Osteoblast (primary cell): Measurements from ENCODE around the gene ZNF768. TPM values are rescaled to one million over a fixed set of nuclear protein-coding genes. Genes with fewer than 3 reads are reported as not detected.

ENCODE experiments used
- DNase-seq: peaks from one replicate; pipeline ENCODE4 v3.0.0; 2011; ENCODE audit warnings: low spot score, mixed read lengths; ENCODE audit not compliant: insufficient read length; ENCODE audit errors: missing footprints
- H2AFZ ChIP-seq: 2 replicates; pipeline ENCODE4 v1.6.0; 2011; ENCODE audit warnings: mild to moderate bottlenecking, low read length
- H3K27ac ChIP-seq: 2 replicates; pipeline ENCODE4 v1.5.1; 2011; ENCODE audit warnings: mild to moderate bottlenecking, low read depth, low read length, moderate library complexity
- H3K27me3 ChIP-seq: 2 replicates; pipeline ENCODE4 v1.6.0; 2012; ENCODE audit warnings: mild to moderate bottlenecking, control low read depth, inconsistent platforms, low read length, moderate library complexity; ENCODE audit not compliant: insufficient read depth
- H3K36me3 ChIP-seq: 2 replicates; pipeline ENCODE4 v1.5.1; 2011; ENCODE audit warnings: mild to moderate bottlenecking, low read length, control low read depth, moderate library complexity; ENCODE audit not compliant: insufficient read depth
- H3K4me1 ChIP-seq: 2 replicates; pipeline ENCODE4 v1.5.1; 2011; ENCODE audit warnings: mild to moderate bottlenecking, low read length, control low read depth, moderate library complexity; ENCODE audit not compliant: insufficient read depth
- H3K4me2 ChIP-seq: 2 replicates; pipeline ENCODE4 v1.6.0; 2011; ENCODE audit warnings: mild to moderate bottlenecking, low read length; ENCODE audit not compliant: insufficient read depth
- H3K4me3 ChIP-seq: fragments of 200-600 bp; sonication (generic); 3 replicates; pipeline ENCODE4 v1.5.1; 2012; ENCODE audit warnings: mild to moderate bottlenecking, low read length, inconsistent platforms; ENCODE audit not compliant: insufficient read depth
- H3K79me2 ChIP-seq: 2 replicates; pipeline ENCODE4 v1.6.0; 2012; ENCODE audit warnings: mild to moderate bottlenecking, low read length, control low read depth, inconsistent platforms; ENCODE audit not compliant: insufficient read depth
- H3K9me3 ChIP-seq: 2 replicates; pipeline ENCODE4 v1.5.1; 2011; ENCODE audit warnings: low read depth, low read length, control low read depth
- H4K20me1 ChIP-seq: 2 replicates; pipeline ENCODE4 v1.6.0; 2012; ENCODE audit warnings: mild to moderate bottlenecking, low read length, control low read depth; ENCODE audit not compliant: insufficient read depth
- CTCF ChIP-seq: IDR thresholded peaks from 2 replicates; pipeline ENCODE4 v1.5.1; 2011; ENCODE audit warnings: mild to moderate bottlenecking, low read depth, low read length, moderate library complexity; ENCODE audit errors: extremely low read depth
- total RNA-seq: library from RNA; depleted of rRNA; stranded (reverse); fragments of >200 nt; gene quantifications from 2 replicates; pipeline ENCODE4 v1.2.3, GENCODE V29; 2012

The ZNF768 gene
- total RNA-seq: 22.7 and 25.0 TPM in 2 replicates

- no peak for TF ChIP-seq CTCF
- peak within 1 kb of the TSS; percentile 85 for H2AFZ ChIP-seq
- H3K36me3 ChIP-seq: peaks cover 17% of the 10 kb centered on the region
- no peaks in the 10 kb centered on the region for H3K27me3 ChIP-seq
- H3K4me1 ChIP-seq: peaks cover 6% of the 10 kb centered on the region
- no peaks in the 10 kb centered on the region for H4K20me1 ChIP-seq
- H3K4me2 ChIP-seq: peak within 1 kb of the TSS; percentile 78
- peak within 1 kb of the TSS; percentile 90 for H3K4me3 ChIP-seq
- peak within 1 kb of the TSS; percentile 79 for H3K27ac ChIP-seq
- peak; percentile 98 for DNase-seq
- H3K79me2 ChIP-seq: no peaks in the 10 kb centered on the region
- no peaks in the 10 kb centered on the region for H3K9me3 ChIP-seq
These were observed at the start of gene ZNF768 for GRCh38 chr16:30526137-30526822. Gene ZNF768, minus strand, starts transcription at chr16:30526566. Its CDS starts 153 bp downstream, at chr16:30526413.

- TF ChIP-seq CTCF: no peak
- no peak overlapping the region for H2AFZ ChIP-seq
- no peak overlapping the region for H3K27ac ChIP-seq
These were observed 48.3 kb upstream of the ZNF768 start for GRCh38 chr16:30574678-30575077.

GRCh38 chr16:30571445-30572322 is 45.3 kb upstream of the ZNF768 start, which contains the start of gene ZNF688:
Gene ZNF688, minus strand, starts transcription at chr16:30571714. Its CDS starts 85 bp downstream, at chr16:30571629.
- peak; percentile 100 for DNase-seq
- Histone ChIP-seq H3K4me1 (peaks cover 19% of the 10 kb centered on the region), H3K79me2 (no peaks in the 10 kb centered on the region), H3K9me3 (no peaks in the 10 kb centered on the region), H3K4me3 (peak within 1 kb of the TSS; percentile 81), H3K36me3 (no peaks in the 10 kb centered on the region), H3K27ac (peak within 1 kb of the TSS; percentile 81), H3K27me3 (no peaks in the 10 kb centered on the region), H2AFZ (peak within 1 kb of the TSS; percentile 93), H4K20me1 (no peaks in the 10 kb centered on the region), H3K4me2 (peak within 1 kb of the TSS; percentile 83)
- no peak for TF ChIP-seq CTCF

More at GRCh38 chr16:30574678-30575077, 48.3 kb upstream of the ZNF768 start:
- H3K27me3 ChIP-seq: no peaks in the 10 kb centered on the region
- no peaks in the 10 kb centered on the region for H3K9me3 ChIP-seq
- H3K79me2 ChIP-seq: no peaks in the 10 kb centered on the region
- H3K4me3 ChIP-seq: no peak overlapping the region
- H3K36me3 ChIP-seq: peaks cover 11% of the 10 kb centered on the region
- H4K20me1 ChIP-seq: no peaks in the 10 kb centered on the region
- peaks cover 11% of the 10 kb centered on the region for H3K4me1 ChIP-seq
- no peak overlapping the region for H3K4me2 ChIP-seq
- no peak for DNase-seq
